ENCODE results near the gene PRR15.

PRR15 gene

DNA sequence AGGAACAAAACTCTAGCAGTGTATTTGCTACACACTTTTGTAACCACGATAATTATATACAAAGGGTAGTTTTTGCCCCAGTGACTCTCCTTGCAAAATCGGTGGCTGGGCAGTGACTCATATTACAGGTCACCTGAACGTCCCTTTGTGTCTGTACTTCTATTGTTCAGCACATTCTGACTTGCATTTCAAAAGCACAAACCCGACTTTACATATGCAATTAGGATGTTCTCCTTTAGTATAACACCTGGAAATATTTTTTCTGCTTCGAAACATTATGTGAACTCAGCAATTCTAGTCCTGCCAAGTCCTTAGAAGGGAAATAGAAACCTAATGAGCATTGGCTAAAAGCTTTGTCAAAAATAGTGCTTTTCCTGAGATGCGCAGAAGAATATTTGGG lies 6.0 kb downstream of the PRR15 start:
- DNase-seq (ENCODE audit: low spot score): no peak

DNA sequence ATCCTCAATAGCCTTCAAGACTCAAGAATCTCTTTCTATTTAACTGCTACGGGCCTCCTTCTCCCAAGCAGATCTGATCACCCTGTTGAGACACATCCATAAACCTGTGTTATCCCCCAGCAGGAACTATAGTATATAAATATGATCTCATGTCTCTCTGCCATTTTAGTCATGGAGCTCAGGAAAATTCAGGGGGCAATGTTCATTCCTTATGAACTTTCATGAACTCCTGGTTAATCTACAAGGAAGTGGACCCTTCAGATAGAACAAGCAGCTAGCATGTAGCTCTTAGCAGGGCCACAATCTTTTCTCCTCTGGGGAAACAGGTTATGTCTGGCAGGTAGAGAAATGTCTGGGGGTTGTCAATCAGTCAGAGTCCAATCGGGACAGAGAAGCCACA lies 8.9 kb downstream of the PRR15 start:
- no peak for DNase-seq (ENCODE audit: low spot score)

DNA sequence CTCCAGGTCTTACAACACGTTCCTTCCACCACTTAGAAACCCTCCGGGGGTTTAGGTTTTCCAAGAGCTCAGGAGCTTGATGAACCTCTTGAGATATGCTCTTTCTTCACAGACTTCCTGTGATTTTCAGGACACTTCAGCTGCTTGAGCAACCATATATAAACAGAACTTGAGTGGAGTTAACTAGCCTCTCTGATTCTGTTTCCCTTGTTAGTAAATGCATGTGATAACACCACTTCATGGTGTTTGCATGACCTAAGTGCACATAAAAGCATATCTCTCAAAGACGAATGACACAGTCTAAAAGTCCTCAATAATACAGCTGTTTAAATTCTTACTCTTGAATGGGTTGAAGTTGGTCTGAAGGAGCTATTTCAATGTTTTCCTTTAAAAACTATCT lies 9.9 kb downstream of the PRR15 start:
- no peak for DNase-seq (ENCODE audit: low spot score)

DNA sequence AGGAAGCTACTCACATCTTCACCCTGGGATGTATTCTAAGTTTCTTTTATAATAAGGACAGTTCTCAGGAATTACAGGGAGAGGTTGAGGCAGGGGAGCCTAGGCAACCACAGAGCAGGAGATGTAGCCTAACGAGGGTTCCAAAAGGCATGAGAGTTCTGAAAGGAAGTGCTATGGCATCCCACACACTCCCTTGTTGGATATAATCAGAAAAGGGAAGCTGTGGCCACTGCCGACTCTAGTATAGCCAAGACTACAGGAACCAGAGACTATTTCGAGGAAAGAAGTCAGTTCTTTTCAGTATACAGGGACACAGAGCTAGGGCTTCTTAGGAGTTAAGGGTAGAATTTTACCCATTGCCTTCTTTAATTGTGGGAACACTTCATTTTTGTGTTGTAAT lies 11.0 kb downstream of the PRR15 start:
- no peak for DNase-seq (ENCODE audit: low spot score)

DNA sequence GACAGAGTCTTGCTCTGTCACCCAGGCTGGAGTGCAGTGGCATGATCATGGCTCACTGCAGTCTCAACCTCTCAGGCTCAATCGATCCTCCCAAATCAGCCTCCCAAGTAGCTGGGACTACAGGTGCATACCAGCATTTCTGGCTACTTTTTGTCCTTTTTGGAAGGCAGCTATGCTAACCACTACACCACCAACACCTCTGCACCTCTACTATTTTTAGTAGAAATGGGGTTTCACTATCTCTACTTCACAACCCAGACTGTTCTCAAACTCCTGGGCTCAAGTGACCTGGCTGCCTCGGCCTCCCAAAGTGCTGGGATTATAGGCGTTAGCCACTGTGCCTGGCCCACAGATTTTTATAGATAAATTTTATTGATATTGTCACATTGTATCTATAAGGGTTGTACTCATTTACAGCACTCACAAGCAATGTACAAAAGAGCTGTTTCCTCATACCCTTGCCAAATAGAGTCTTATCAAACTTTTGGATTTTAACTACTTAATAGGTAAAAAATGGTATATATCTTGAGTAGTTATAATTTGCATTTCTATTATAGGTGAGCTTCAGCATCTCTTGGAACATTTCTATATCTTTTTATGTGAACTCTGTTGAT lies 23.7 kb downstream of the PRR15 start:
- DNase-seq (ENCODE audit: low spot score): no peak

DNA sequence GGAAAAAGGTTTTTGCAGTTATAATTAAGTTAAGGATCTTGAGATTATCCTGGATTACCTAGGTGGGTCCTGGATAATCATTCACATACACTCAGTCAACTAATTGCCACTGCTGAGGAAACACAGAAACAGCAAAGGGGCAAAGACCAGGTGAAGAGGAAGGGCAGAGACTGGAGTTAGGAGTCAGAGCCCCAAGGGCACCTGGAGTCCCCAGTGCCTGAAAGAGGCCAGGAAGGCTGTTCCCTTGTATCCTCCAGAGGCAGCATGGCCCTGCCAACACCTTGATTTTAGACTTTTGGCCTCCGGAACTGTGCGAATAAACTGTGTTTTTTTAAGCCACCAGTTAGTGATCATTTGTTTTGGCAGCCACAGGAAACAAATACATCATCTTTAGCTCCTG lies 24.6 kb downstream of the PRR15 start:
- no peak for DNase-seq (ENCODE audit: low spot score)

DNA sequence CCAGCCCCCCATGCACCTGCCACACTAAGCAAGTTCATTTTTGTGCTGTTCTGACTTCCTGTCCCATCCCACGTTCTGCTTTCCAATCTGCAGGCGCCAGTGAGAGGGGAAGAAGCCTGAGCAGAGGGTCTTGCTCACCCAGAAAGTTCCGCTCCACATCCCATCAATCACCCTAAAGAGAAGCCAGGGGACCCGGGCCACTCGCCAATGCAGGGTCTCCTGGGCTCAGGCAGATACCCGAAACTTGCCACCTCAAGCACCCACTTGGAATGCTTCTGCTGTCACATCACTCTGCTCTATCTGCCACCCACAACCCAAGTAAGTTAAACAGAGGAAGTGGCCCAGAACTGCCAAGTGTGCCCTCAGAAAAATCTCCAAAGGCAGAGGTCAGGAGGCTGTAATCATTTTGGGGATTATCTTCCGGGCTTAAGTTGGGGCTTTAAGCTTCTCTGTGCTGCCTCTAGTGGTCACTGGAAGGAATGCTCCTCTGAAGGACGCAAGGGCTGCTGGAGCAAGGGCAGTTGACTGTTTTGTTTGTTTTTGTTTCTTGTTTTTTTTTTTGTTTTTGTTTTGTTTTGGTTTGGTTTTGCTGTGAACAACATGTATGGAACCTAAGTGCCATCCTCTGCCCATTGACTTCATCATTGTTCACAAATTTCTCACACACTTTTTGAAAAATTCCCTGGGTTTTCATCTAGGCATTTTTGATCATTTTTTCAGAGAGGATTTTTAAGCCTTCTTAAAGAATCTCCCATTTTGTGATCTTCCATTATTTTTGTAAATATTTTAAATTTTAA lies 25.5 kb downstream of the PRR15 start:
- peak; percentile 68 for DNase-seq (ENCODE audit: low spot score)

DNA sequence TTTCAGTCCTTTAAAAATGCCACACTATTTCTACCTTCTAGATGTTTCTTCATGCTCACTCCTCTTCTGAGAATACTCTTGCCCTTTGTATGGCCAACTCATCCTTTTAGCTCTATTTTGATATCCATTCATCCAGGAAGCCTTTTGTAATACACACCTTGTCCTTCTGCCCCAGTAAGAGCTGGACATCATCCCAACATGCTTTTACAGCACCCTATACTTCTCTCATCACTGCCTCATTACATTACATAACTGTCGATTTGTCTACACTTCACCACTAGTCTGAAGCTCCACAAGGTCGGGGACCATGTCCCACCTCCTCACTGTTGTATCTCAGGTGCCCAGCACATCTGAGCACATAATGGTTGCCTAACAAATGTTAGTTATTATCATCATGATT lies 29.2 kb downstream of the PRR15 start:
- DNase-seq (ENCODE audit: low spot score): no peak

DNA sequence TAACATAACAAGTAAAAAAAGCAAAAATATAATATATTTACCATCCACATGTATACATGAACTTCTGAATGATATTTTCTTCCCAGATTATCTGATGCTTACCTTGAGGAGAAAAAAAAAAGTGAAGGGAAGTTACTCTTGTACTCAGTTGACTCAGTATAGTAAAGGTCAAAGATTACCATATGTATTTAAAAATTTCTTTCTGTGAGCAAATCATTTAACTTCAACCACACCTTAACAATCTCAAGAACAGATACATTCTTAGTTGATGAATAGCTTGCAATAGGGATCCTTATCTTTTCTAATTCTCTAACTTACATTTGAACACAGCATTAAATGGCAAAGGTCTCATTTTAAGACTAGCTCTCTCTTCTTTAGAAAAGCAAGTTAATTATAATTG lies 29.8 kb downstream of the PRR15 start:
- DNase-seq (ENCODE audit: low spot score): no peak

DNA sequence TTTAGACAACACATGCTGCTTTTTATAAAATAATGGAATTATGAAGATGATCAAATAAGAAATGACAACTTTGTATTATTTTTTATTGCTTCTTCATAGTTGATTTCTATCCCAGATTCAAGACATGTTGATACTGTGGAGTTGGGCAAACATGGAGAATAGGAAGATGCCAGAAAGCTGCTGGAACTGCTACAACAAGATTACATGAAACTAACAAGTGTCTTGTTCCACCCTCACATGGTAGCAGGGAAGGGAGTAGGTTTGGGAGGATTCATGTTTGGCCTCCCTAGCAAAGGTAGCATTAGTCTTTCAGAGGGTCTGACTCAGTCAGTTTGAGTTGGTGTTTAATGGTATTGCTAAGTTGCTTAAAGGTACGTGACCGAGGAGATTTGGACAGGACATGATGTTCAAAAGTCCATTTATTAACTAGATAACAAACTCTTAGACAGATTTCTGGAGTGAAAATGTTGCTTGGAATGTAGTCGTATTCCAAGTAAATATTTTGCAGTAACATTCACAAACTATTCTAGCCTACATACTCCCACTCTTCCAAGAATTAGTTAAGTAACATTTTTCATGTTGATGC lies 33.1 kb downstream of the PRR15 start:
- peak; percentile 29 for DNase-seq (ENCODE audit: low spot score)

DNA sequence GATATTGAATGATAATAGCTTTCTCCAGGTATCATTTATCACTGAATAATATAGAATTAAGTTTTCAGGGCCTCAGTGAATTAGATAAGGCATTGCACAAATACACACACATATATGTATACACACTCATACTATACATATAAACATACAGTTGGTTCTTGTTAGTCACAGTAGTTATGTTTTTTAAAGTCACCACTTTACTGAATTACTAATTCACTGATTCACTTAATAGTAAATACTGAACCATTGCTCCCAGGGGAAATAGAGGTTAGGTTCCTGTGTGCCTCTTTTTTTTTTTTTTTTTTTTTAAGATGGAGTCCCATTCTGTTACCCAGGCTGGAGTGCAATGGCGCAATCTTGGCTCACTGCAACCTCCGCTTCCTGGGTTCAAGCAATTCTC lies 33.6 kb downstream of the PRR15 start:
- DNase-seq (ENCODE audit: low spot score): no peak

DNA sequence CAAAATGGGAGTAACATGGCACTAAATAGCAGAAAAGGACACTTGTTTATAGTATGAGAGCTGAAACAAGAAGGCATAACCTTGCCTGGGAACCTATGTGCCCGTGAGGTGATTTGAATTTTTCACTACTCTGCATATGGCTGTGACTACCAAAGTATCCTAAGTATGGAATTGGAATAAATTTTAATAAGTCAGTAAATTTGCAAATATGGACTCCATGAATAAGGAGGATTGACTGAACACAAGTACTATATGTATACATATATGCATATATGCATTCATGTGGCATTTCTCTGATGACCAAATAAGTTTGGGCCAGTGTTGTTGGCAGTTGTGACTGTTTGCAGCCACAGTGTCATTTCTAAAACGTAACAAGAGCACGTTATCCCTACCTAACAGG lies 34.5 kb downstream of the PRR15 start:
- DNase-seq (ENCODE audit: low spot score): no peak

DNA sequence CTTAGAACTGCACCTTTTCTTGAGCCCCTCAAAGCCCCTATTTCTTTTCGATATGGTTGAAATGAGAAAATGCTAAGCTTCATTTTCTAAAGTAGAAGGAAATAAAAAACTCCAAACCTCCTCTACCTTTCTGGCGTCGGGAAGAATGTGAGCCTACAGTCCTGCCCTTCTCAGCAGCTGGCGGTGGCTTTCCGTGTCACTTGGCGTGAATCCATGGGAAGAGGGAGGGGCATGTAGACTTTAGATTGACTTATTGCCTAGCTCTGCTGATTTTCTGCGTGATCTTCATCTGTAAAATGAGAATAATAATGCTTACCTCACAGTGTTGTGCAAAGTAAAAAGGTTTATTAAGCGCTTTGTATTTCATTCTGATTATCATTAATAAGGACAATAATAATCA lies 35.0 kb downstream of the PRR15 start:
- DNase-seq (ENCODE audit: low spot score): no peak

DNA sequence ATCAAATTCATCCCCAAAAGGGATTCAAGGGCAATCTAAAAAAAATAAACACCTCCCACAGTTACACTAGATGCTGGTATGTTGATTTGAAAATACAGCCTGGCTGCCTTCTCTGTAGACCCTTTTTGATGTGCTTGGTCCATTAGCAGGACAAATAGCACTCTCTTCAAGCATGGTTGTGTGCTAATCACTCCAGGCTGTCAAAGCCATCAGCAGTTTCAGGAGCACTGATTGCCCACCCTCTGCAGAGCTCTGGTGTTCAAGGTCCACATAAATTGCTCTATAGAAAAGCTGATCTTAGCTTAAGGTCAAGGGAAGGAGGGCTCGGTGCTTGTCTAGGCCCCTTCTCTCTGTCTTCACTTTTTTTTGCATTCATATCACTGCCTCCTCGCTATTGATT lies 35.4 kb downstream of the PRR15 start:
- no peak for DNase-seq (ENCODE audit: low spot score)

DNA sequence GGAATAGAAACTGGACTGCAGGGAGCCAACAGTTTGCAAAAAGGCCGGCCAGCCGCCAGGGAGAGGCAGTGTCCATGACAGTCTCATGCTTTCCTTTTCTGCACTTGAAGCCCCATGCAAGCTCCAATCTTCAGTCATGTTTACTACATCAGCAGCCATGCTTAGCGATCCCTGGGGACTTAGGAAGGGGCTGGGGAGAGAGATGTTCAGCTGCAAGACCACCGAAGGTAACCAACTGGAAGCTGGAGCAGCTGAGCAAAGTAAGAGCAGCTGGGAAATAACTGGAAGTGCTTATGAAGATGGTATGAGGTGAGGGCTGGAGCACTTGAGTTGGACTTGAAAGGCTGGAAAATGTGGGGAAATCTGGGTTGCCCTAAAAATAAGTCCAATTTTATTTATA lies 37.0 kb downstream of the PRR15 start:
- no peak for DNase-seq (ENCODE audit: low spot score)

DNA sequence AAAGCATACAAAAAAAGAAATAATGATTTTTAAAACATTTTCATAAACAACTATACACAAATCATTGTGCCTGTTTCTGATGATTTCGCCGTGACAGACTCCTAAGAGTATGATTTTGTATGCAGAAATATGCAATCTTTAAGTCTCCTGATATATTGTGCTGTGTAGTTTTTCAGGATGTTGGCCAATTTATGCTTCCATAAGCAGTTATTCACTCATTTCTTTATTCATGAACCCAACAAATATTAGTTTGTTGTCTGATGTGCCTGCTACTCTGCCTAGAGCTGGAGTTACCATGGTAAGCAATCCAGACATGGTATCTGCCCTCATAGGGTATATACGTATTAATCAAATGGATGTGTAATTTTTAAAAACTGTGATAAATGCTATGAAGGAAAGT lies 40.4 kb downstream of the PRR15 start:
- DNase-seq (ENCODE audit: low spot score): no peak

DNA sequence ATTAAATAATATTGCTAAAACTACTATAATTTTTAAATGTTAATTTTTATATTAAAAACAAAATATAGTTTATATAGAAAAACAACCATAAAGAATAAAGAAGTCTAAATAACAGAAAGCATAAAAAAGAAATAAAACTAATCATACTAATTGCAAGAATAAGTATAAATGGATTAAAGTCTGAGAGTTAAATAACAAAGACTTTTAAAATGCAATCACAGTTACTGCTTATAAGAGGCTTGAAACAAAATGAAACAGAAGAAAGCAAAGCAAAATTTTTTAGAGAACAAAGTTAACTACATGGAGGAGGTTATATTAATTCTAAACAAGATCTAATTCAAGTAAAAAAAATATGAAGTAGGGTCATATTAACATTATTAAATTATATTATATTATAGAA lies 41.1 kb downstream of the PRR15 start:
- no peak for DNase-seq (ENCODE audit: low spot score)

DNA sequence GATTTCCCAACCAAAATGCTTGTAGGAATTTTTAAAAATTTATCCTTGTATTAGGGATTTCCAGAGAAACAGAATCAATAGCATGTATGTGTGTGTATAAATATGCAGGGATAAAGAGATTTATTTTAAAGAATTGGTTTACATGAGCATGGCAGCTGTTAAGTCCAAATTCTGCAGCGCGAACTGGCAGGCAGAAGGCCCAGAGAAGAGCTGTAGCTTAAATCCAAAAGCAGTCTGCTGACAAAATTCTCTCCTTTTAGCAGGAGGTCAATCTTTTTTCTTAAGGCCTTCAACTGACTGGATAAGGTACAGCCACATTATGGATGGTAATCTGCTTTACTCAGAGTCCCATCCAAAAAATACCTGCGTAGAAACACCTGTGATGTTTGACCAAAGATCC lies 42.0 kb downstream of the PRR15 start:
- no peak for DNase-seq (ENCODE audit: low spot score)

DNA sequence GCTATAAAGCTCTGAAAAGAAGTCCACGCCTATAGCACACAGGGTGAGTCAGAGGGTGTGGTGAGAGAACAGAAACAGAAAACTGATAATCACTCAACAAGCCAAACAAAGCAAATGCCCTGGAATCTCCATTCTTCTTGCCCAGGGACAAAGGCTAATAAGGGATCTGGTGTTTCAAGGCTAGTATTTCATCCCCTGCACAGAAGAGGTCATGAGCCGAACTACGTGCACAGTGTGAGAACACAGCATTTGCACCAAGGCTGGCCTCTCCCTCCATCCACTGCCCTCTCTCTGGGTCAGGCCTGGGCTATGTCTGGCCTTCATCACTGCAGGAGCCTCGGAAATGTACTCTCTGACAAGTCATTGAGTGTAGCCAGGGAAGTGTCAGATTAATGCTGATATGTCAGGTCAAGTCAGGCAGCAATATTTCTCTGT lies 42.7 kb downstream of the PRR15 start:
- peak; percentile 77 for DNase-seq (ENCODE audit: low spot score)

DNA sequence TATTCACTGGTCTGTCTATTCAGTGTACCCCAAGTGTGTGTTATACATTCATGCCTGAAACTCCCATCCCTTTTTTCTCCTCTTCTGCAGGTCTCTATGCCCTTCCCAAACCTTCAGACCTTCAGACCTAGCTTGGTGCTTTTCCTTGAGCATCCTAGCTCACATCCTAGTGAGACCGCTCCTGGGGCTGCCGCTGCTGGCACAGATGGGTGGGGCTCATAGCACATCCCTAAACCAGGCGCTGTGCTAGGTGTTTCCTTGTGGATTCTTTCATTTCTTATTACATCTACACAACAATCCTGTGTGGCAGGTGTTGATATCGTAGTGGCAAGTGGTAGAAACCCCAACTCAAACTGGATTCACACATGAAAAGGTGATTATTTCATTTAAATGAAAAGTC lies 43.2 kb downstream of the PRR15 start:
- no peak for DNase-seq (ENCODE audit: low spot score)

DNA sequence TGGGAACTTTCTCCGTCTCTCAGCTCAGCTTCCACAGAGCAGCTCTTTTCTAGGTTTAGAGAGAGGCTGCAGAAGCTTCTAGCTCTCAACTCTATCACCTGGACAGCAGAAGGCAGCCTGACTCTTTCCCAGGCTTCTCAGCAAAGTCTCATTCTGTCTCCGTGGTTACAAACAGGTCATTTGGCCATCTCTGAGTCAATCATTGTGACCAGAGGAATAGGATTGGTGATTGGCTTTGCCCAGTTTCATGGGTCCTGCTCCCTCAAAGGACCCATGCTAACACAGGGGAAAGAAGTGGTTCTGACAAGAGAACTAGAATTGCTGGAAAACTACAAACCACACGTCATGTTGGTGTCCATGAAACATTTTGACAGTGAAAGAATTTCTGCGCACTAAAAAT lies 43.6 kb downstream of the PRR15 start:
- DNase-seq (ENCODE audit: low spot score): no peak

DNA sequence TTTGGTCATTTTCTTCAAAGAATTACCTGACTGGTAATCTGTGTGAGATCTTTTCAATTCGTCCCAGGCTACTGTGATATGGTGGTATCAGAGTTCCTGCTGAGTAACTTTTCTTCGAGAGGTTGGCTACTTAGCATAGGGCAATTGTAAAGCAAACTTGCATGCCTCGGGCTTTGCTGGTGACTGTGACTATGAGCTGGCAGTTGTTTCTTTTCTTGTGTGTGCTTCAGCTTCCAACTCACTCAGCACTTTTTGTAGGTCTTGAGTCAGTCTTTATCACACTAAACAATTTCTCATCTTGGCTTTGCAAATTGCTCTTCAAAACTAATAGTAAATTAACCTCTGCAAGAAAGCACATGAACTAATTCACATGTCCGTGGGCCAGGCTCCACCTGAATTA lies 44.3 kb downstream of the PRR15 start:
- peak; percentile 58 for DNase-seq (ENCODE audit: low spot score)

DNA sequence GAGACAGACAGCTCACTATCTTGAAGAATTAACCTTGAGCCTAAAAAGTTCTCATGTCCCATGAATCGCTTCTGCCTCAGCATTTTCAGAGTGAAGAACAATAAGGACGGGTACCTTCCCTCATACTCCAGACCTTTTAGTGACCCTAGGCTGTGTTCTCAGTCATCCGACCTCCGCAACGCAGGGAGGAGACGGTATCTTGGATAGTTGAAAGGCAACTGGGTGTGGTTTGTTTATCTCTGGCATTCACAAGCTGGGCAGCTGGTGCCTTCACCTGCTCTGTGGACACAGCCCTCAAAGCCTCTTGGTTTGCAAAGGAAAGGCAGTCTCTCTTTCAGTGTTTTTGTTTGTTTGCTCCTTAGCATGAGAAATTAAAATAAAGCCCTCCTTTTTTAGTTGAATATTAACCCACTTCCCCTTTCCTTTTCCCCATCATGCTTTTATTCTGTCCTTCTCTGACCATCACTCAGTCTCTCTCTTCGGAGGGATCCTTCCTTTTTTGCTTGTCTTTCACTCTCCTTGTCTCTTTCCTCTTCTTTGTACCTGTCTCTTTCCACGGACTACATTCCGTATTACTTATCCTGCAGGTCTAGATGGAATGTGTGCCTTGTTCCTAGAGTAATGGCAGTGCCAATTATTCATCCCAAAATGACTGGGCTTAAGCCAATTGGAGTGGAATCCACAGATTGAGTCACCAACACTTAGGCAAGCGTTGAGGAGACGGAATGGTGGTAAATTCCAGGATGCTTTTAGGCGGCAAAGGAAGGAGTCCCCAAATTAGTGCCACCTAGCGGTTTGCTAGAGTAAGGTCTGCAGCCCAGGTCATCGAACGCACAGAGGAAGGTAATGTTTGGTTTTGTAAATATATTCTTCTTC lies 45.8 kb downstream of the PRR15 start:
- DNase-seq (ENCODE audit: low spot score): peak; percentile 63
